Keratinocyte (primary cell): ENCODE data around the gene SPTBN5.

Experiments
- CTCF ChIP-seq, 3 experiments: IDR thresholded peaks in 1 of 3; conservative IDR thresholded peaks in 1 of 3; optimal IDR thresholded peaks in 1 of 3; 2 replicates in 2 of 3; 3 replicates in 1 of 3; pipeline versions ENCODE3 to v1.5.1; 2011; ENCODE audit warnings: low read length in 3 of 3, mild to moderate bottlenecking in 3 of 3, moderate library complexity in 2 of 3, control low read depth in 1 of 3, inconsistent platforms in 1 of 3; ENCODE audit not compliant: insufficient read depth in 2 of 3; ENCODE audit errors: extremely low read depth in 1 of 3
- EZH2 ChIP-seq: IDR thresholded peaks from one replicate; pipeline ENCODE4 v1.6.1; 2012; ENCODE audit warnings: inconsistent platforms, mild to moderate bottlenecking, low read length, moderate library complexity

GRCh38 chr15:41823502-41823901, 70.4 kb downstream of the SPTBN5 start:
- no peak for TF ChIP-seq CTCF (optimal IDR thresholded peaks at IDR 0.05 in 1 of 3, IDR thresholded peaks at IDR 0.05 in 1 of 3, conservative IDR thresholded peaks at IDR 0.05 in 1 of 3; ENCODE audit: extremely low read depth in 1 of 3, insufficient read depth in 2 of 3, low read length in 3 of 3)
- no peak for TF ChIP-seq EZH2
